Stomach (tissue), 9 donors: ENCODE results near the gene RPS16. TPM values are rescaled to one million over a fixed set of nuclear protein-coding genes. Genes with fewer than 3 reads are reported as not detected.

ENCODE experiments used
- DNase-seq, 2 donors: peaks; one replicate each; pipeline versions ENCODE4 v3.0.0 to v3.0.0-alpha.2; 2013 to 2019
- H3K27ac ChIP-seq, 5 donors: fragments of 200-600 bp in 4 of 5; sonication (generic) in 4 of 5; one replicate each; pipeline ENCODE4 v1.5.1; 2013 to 2019; ENCODE audit warnings: mild to moderate bottlenecking in 1 of 5, moderate library complexity in 1 of 5
- H3K27me3 ChIP-seq, 3 donors: fragments of 200-600 bp; sonication (generic); one replicate each; pipeline ENCODE4 v1.5.1; 2017 to 2019; ENCODE audit warnings: mixed run types in 1 of 3
- H3K36me3 ChIP-seq, 4 donors: fragments of 200-600 bp; sonication (generic); 1 replicate in 3 of 4; 2 replicates in 1 of 4; pipeline ENCODE4 v1.5.1; 2016 to 2019
- H3K4me1 ChIP-seq, 4 donors: fragments of 200-600 bp; sonication (generic); one replicate each; pipeline ENCODE4 v1.5.1; 2016 to 2019
- H3K4me3 ChIP-seq, 4 donors: fragments of 200-600 bp; sonication (generic) in 3 of 4; one replicate each; pipeline ENCODE4 v1.5.1; 2016 to 2019; ENCODE audit warnings: mild to moderate bottlenecking in 1 of 4
- H3K9me3 ChIP-seq, 4 donors: fragments of 200-600 bp; sonication (generic); one replicate each; pipeline ENCODE4 v1.5.1; 2016 to 2019
- EP300 ChIP-seq: sonication (generic); formaldehyde crosslinking; IDR thresholded peaks from one replicate; pipeline ENCODE4 v1.6.1; 2017; ENCODE audit warnings: antibody characterized with exemption
- POLR2A ChIP-seq, 4 donors: fragments of 450-650 bp; IDR thresholded peaks; one replicate each; pipeline ENCODE4 v1.6.1; 2016; ENCODE audit warnings: antibody characterized with exemption in 4 of 4, control low read depth in 2 of 4, mild to moderate bottlenecking in 1 of 4, moderate library complexity in 1 of 4
- POLR2AphosphoS5 ChIP-seq, 3 donors: sonication (generic); formaldehyde crosslinking; IDR thresholded peaks; one replicate each; pipeline ENCODE4 v1.6.1; 2016; ENCODE audit warnings: antibody characterized with exemption in 3 of 3
- WGBS, 5 donors: extraction: QIAGEN DNeasy Blood & Tissue Kit in 3 of 5; methylation state at CpG; one replicate each; pipeline versions ENCODE4 v1.1.5 to v1.1.7; 2013 to 2018; 5-methylcytosine and 5-hydroxymethylcytosine counted together
- intact Hi-C: fragments of 100-400 bp; cut with DNase I; formaldehyde crosslinking; loops from one replicate; pipeline ENCODE4 v1.15.1; 2023; ENCODE audit warnings: low total_unique reads
- polyA plus RNA-seq, 3 donors: library from polyadenylated mRNA; stranded (reverse); fragments of 200-250 nt; gene quantifications; one replicate each; pipeline ENCODE4 v1.2.3, GENCODE V29; 2013
- total RNA-seq, 5 donors: library from RNA; depleted of rRNA; stranded (reverse); fragments of >200 nt; gene quantifications; one replicate each; pipeline versions ENCODE4 v1.1.0 to v1.2.3, GENCODE V29; 2014 to 2016
- TF ChIP-seq, protein P1 (sequence below), 7 experiments: fragments of 450-650 bp in 4 of 7; fragments of 200-600 bp in 3 of 7; sonication (generic) in 3 of 7; IDR thresholded peaks; one replicate each; pipeline ENCODE4 v1.5.1; 2016 to 2019; ENCODE audit warnings: antibody characterized with exemption in 7 of 7, control low read depth in 2 of 7, mild to moderate bottlenecking in 1 of 7
- donor health status: healthy with polysubstance abuse.
- donor health status: Bipolar disorder and iron deficiency.
- donor health status: healthy.

The RPS16 gene
- total and polyA plus RNA-seq, 8 donors: 69.0 to 4,294 (median 2,267) TPM

DNA sequence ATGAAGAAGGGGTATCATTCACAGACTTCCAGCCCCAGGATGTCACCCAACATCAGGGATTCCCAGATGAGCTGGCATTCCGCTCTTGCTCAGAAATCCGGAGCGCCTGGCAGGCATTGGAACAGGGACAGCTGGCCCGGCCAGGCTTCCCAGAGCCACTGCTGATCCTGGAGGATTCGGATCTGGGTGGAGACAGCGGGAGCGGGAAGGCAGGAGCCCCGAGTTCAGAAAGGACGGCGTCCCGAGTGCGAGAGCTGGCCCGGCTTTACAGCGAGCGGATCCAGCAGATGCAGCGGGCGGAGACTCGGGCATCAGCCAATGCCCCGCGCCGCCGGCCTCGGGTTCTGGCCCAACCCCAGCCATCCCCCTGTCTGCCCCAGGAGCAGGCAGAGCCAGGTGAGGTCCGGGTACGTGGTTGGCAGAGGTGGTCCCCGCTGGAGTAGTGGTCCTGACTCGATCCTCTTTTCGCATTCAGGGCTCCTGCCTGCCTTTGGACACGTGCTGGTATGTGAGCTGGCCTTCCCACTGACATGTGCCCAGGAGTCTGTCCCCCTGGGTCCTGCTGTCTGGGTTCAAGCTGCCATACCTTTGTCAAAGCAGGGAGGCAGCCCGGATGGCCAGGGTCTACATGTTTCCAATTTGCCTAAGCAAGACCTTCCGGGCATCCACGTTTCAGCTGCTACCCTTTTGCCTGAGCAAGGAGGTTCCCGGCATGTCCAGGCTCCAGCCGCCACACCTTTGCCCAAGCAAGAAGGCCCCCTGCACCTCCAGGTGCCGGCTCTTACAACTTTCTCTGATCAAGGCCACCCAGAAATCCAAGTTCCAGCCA, 12.3 kb downstream of the RPS16 start:
- Histone ChIP-seq H3K27me3 (no peaks in the 10 kb centered on the region), H3K27ac (no peak overlapping the region), H3K4me3 (no peak overlapping the region), H3K9me3 (no peaks in the 10 kb centered on the region), H3K4me1 (peaks cover 7 to 11% (median 10%) of the 10 kb centered on the region in 4 donors), H3K36me3 (peaks cover 8 to 69% (median 65%) of the 10 kb centered on the region in 4 donors)
- intact Hi-C loops: no loop called here
- DNase-seq: no peak
- TF ChIP-seq POLR2AphosphoS5 (IDR thresholded peaks at IDR 0.05): no peak
- TF ChIP-seq EP300: no peak
- TF ChIP-seq POLR2A (IDR thresholded peaks at IDR 0.05): no peak
- TF ChIP-seq, protein P1, sequence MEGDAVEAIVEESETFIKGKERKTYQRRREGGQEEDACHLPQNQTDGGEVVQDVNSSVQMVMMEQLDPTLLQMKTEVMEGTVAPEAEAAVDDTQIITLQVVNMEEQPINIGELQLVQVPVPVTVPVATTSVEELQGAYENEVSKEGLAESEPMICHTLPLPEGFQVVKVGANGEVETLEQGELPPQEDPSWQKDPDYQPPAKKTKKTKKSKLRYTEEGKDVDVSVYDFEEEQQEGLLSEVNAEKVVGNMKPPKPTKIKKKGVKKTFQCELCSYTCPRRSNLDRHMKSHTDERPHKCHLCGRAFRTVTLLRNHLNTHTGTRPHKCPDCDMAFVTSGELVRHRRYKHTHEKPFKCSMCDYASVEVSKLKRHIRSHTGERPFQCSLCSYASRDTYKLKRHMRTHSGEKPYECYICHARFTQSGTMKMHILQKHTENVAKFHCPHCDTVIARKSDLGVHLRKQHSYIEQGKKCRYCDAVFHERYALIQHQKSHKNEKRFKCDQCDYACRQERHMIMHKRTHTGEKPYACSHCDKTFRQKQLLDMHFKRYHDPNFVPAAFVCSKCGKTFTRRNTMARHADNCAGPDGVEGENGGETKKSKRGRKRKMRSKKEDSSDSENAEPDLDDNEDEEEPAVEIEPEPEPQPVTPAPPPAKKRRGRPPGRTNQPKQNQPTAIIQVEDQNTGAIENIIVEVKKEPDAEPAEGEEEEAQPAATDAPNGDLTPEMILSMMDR (IDR thresholded peaks at IDR 0.05): no peak
- 88 to 92% (median 90%) methylated on average over 34 to 35 of the region's 35 CpGs for WGBS, 5 donors

DNA sequence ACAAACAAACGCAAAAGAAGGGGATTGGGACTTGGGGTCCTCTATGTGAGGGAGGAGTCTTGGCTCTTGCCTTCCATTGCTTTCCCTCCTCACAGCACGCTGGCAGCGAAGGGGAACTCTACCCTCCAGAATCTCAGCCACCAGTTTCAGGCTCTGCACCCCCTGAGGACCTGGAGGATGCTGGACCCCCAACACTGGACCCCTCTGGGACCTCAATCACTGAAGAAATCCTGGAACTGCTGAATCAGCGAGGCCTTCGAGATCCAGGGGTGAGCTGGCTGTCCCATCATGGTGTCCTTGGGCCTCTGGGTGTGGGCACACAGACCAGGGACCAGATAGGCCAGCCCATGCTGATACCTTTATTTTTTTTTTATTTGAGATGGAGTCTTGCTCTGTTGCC, 13.7 kb downstream of the RPS16 start:
- intact Hi-C loops: no loop called here
- Histone ChIP-seq H3K4me1 (peaks cover 0 to 3% (median under 1%) of the 10 kb centered on the region in 4 donors), H3K36me3 (peaks cover 13 to 83% (median 77%) of the 10 kb centered on the region in 4 donors), H3K27ac (no peak overlapping the region), H3K4me3 (no peak overlapping the region), H3K27me3 (no peaks in the 10 kb centered on the region), H3K9me3 (no peaks in the 10 kb centered on the region)
- WGBS, 5 donors: 89 to 97% (median 94%) methylated on average over 5 of the region's 5 CpGs
- TF ChIP-seq, protein P1 (IDR thresholded peaks at IDR 0.05): no peak
- DNase-seq: no peak

- 90 to 96% (median 91%) methylated on average over 10 to 15 of the region's 15 CpGs for WGBS, 5 donors
- no peak for DNase-seq
- H3K4me1 ChIP-seq: peaks cover 0 to 16% (median 7%) of the 10 kb centered on the region in 4 donors
- H3K36me3 ChIP-seq: peaks cover 13 to 93% (median 81%) of the 10 kb centered on the region in 4 donors
- no peak for TF ChIP-seq EP300
- no peak for TF ChIP-seq POLR2AphosphoS5 (IDR thresholded peaks at IDR 0.05)
- TF ChIP-seq POLR2A (IDR thresholded peaks at IDR 0.05): no peak
- TF ChIP-seq, protein P1 (IDR thresholded peaks at IDR 0.05): no peak
- H3K4me3 ChIP-seq: no peak overlapping the region
- H3K27me3 ChIP-seq: no peaks in the 10 kb centered on the region
- intact Hi-C loops: no loop called here
- H3K9me3 ChIP-seq: no peaks in the 10 kb centered on the region
- H3K27ac ChIP-seq: no peak overlapping the region
Measured at GRCh38 chr19:39420769-39421168, 15.0 kb downstream of the RPS16 start.

- intact Hi-C loops: no loop called here
- 81 to 98% (median 90%) methylated on average over 7 to 9 of the region's 9 CpGs for WGBS, 5 donors
- no peak for DNase-seq
Measured at GRCh38 chr19:39419003-39419402, 16.7 kb downstream of the RPS16 start.

More at GRCh38 chr19:39419003-39419402, 16.7 kb downstream of the RPS16 start:
- Histone ChIP-seq H3K36me3 (peaks cover 13 to 79% (median 71%) of the 10 kb centered on the region in 4 donors), H3K27ac (no peak overlapping the region), H3K9me3 (no peaks in the 10 kb centered on the region), H3K4me3 (no peak overlapping the region), H3K4me1 (peaks cover 9 to 33% (median 24%) of the 10 kb centered on the region in 4 donors), H3K27me3 (no peaks in the 10 kb centered on the region)
- TF ChIP-seq POLR2AphosphoS5 (IDR thresholded peaks at IDR 0.05): no peak
- TF ChIP-seq EP300: no peak
- no peak for TF ChIP-seq POLR2A (IDR thresholded peaks at IDR 0.05)
- TF ChIP-seq, protein P1 (IDR thresholded peaks at IDR 0.05): no peak
